Smooth muscle cell (in vitro differentiated cells): ENCODE results near the gene NMUR1. TPM values are rescaled to one million over a fixed set of nuclear protein-coding genes. Genes with fewer than 3 reads are reported as not detected.

Experiments used
- DNase-seq: peaks from one replicate; lab custom pipeline; 2025; ENCODE audit not compliant: unreplicated experiment; lab: John Stamatoyannopoulos, UW
- H2AFZ ChIP-seq: fragments of 200-600 bp; sonication (generic); 2 replicates; pipeline ENCODE4 v1.6.0; 2016; ENCODE audit warnings: antibody characterized with exemption, low read depth, mild to moderate bottlenecking
- H3F3A ChIP-seq: fragments of 200-600 bp; sonication (generic); 2 replicates; pipeline ENCODE4 v1.6.0; 2017; ENCODE audit warnings: antibody characterized with exemption, low read depth
- H3K27ac ChIP-seq: fragments of 200-600 bp; sonication (generic); 2 replicates; pipeline ENCODE4 v1.5.1; 2016; ENCODE audit warnings: low read depth, mild to moderate bottlenecking
- H3K27me3 ChIP-seq: fragments of 200-600 bp; sonication (generic); 2 replicates; pipeline ENCODE4 v1.6.1; 2016; ENCODE audit warnings: low read depth, mild to moderate bottlenecking
- H3K36me3 ChIP-seq: fragments of 200-600 bp; sonication (generic); 2 replicates; pipeline ENCODE4 v1.5.1; 2016; ENCODE audit warnings: low read depth
- H3K4me1 ChIP-seq: fragments of 200-600 bp; sonication (generic); 2 replicates; pipeline ENCODE4 v1.5.1; 2016; ENCODE audit warnings: low read depth
- H3K4me2 ChIP-seq: fragments of 200-600 bp; sonication (generic); 2 replicates; pipeline ENCODE4 v1.6.0; 2016; ENCODE audit warnings: mild to moderate bottlenecking
- H3K4me3 ChIP-seq: fragments of 200-600 bp; sonication (generic); 2 replicates; pipeline ENCODE4 v1.5.1; 2016; ENCODE audit warnings: mild to moderate bottlenecking
- H3K79me2 ChIP-seq: fragments of 200-600 bp; sonication (generic); 2 replicates; pipeline ENCODE4 v1.6.0; 2016; ENCODE audit warnings: low read depth, mild to moderate bottlenecking
- H3K9ac ChIP-seq: fragments of 200-600 bp; sonication (generic); 2 replicates; pipeline ENCODE4 v1.6.0; 2016; ENCODE audit warnings: low read depth
- H3K9me3 ChIP-seq: fragments of 200-600 bp; sonication (generic); replicated peaks from 2 replicates; pipeline ENCODE4 v1.5.1; 2016; ENCODE audit warnings: low read depth
- H4K20me1 ChIP-seq: fragments of 200-600 bp; sonication (generic); 2 replicates; pipeline ENCODE4 v1.6.0; 2016; ENCODE audit warnings: low read depth
- CTCF ChIP-seq: fragments of 200-600 bp; sonication (generic); IDR thresholded peaks from 2 replicates; pipeline ENCODE4 v1.5.1; 2017; ENCODE audit warnings: borderline replicate concordance, mild to moderate bottlenecking, antibody characterized with exemption; ENCODE audit not compliant: insufficient read depth, poor library complexity, severe bottlenecking
- WGBS: methylation state at CpG from one replicate; pipeline ENCODE4 v1.1.7; 2016; ENCODE audit warnings: low lambda C conversion rate; 5-methylcytosine and 5-hydroxymethylcytosine counted together
- polyA plus RNA-seq: library from polyadenylated mRNA; unstranded; fragments of >200 nt; fragmentation: Nextera tagmentation; extraction: Ambion mirVana; gene quantifications from 2 replicates; pipeline ENCODE4 v1.2.1, GENCODE V29; 2016
- total RNA-seq: library from RNA; depleted of rRNA; stranded (reverse); fragments of >200 nt; gene quantifications from 2 replicates; pipeline ENCODE4 v1.2.3, GENCODE V29; 2014

NMUR1 gene
- total and polyA plus RNA-seq, 2 experiments from 2014 or later: not detected

GRCh38 chr2:231488331-231488730 lies 41.9 kb downstream of the NMUR1 start:
- H3K4me3 ChIP-seq: no peak overlapping the region
- no peaks in the 10 kb centered on the region for H3K36me3 ChIP-seq
- no peak for TF ChIP-seq CTCF
- H2AFZ ChIP-seq: no peak overlapping the region
- no peaks in the 10 kb centered on the region for H3K4me1 ChIP-seq
- H3F3A ChIP-seq: no peaks in the 10 kb centered on the region
- no peak for DNase-seq
- H3K9ac ChIP-seq: no peak overlapping the region
- 92% methylated on average over 5 of the region's 5 CpGs for WGBS
- no peaks in the 10 kb centered on the region for H3K79me2 ChIP-seq
- no peak overlapping the region for H3K4me2 ChIP-seq
- H3K27me3 ChIP-seq: no peaks in the 10 kb centered on the region
- no peaks in the 10 kb centered on the region for H4K20me1 ChIP-seq
- no peak overlapping the region for H3K27ac ChIP-seq
- H3K9me3 ChIP-seq: no peaks in the 10 kb centered on the region

- TF ChIP-seq CTCF: no peak
- H3K4me1 ChIP-seq: no peaks in the 10 kb centered on the region
- H3K79me2 ChIP-seq: no peaks in the 10 kb centered on the region
- H3K9ac ChIP-seq: no peak overlapping the region
- H2AFZ ChIP-seq: no peak overlapping the region
- H3K4me2 ChIP-seq: no peak overlapping the region
- no peaks in the 10 kb centered on the region for H4K20me1 ChIP-seq
- no peaks in the 10 kb centered on the region for H3K36me3 ChIP-seq
- no peak overlapping the region for H3K4me3 ChIP-seq
- no peaks in the 10 kb centered on the region for H3K27me3 ChIP-seq
- no peaks in the 10 kb centered on the region for H3F3A ChIP-seq
- WGBS: 87% methylated on average over 6 of the region's 6 CpGs
- H3K27ac ChIP-seq: no peak overlapping the region
- H3K9me3 ChIP-seq: no peaks in the 10 kb centered on the region
- DNase-seq: no peak
These were observed 43.2 kb downstream of the NMUR1 start for GRCh38 chr2:231486851-231487596.

GRCh38 chr2:231483398-231484329 lies 46.6 kb downstream of the NMUR1 start:
- H3K27ac ChIP-seq: no peak overlapping the region
- DNase-seq: no peak
- no peaks in the 10 kb centered on the region for H3K36me3 ChIP-seq
- no peaks in the 10 kb centered on the region for H3K27me3 ChIP-seq
- no peak for TF ChIP-seq CTCF
- 89% methylated on average over 45 of the region's 65 CpGs for WGBS
- no peaks in the 10 kb centered on the region for H3K9me3 ChIP-seq
- no peak overlapping the region for H2AFZ ChIP-seq
- H4K20me1 ChIP-seq: no peaks in the 10 kb centered on the region
- H3F3A ChIP-seq: no peaks in the 10 kb centered on the region
- H3K79me2 ChIP-seq: no peaks in the 10 kb centered on the region
- H3K9ac ChIP-seq: no peak overlapping the region
- no peak overlapping the region for H3K4me3 ChIP-seq
- no peak overlapping the region for H3K4me2 ChIP-seq
- no peaks in the 10 kb centered on the region for H3K4me1 ChIP-seq
